H7 (cell line): ENCODE results near the gene NRXN2. TPM values are rescaled to one million over a fixed set of nuclear protein-coding genes. Genes with fewer than 3 reads are reported as not detected.
"Not testable (repeated sequence)": the region's sequence is repeated elsewhere in the genome, so short reads cannot be mapped to it uniquely, and the experiment has no call there.

Experiments
- DNase-seq: peaks from one replicate; pipeline ENCODE4 v3.0.0; 2012
- H3K27me3 ChIP-seq: 2 replicates; pipeline ENCODE4 v1.6.0; 2011; ENCODE audit warnings: mild to moderate bottlenecking, low read length; ENCODE audit not compliant: control insufficient read depth, insufficient read depth
- H3K36me3 ChIP-seq: replicated peaks from 2 replicates; pipeline ENCODE4 v1.5.1; 2011; ENCODE audit warnings: low read length; ENCODE audit not compliant: control insufficient read depth, insufficient read depth
- H3K4me3 ChIP-seq: 2 replicates; pipeline ENCODE4 v1.5.1; 2011; ENCODE audit warnings: low read depth, mild to moderate bottlenecking, control low read depth, low read length, moderate library complexity; ENCODE audit not compliant: insufficient read depth
- total RNA-seq: library from RNA; depleted of rRNA; stranded (reverse); fragments of >200 nt; shearing (Covaris generic); gene quantifications from 2 replicates; pipeline ENCODE4 v1.2.3, GENCODE V29; 2014

NRXN2 gene
- total RNA-seq, 1 experiment from 2014 or later: 1.9 TPM

GRCh38 chr11:64713781-64714363 is 9.1 kb downstream of the NRXN2 start:
- DNase-seq: peak; percentile 85
- no peaks in the 10 kb centered on the region for H3K36me3 ChIP-seq
- H3K4me3 ChIP-seq: peak overlapping the region; percentile 22; the same call in 1 of the 2 replicates
- peaks cover 55% of the 10 kb centered on the region for H3K27me3 ChIP-seq

- peak overlapping the region; percentile 34 for H3K4me3 ChIP-seq
- DNase-seq: peak; percentile 80
- peaks cover 55% of the 10 kb centered on the region for H3K27me3 ChIP-seq
- H3K36me3 ChIP-seq: no peaks in the 10 kb centered on the region
These were observed 9.8 kb downstream of the NRXN2 start for GRCh38 chr11:64713016-64713707.

- Histone ChIP-seq H3K4me3 (peak overlapping the region; percentile 34), H3K27me3 (peaks cover 55% of the 10 kb centered on the region), H3K36me3 (no peaks in the 10 kb centered on the region)
- peak; percentile 76 for DNase-seq
These were observed 10.5 kb downstream of the NRXN2 start for GRCh38 chr11:64712430-64713015.

- peak; percentile 77 for DNase-seq
- Histone ChIP-seq H3K4me3 (peak overlapping the region; percentile 35; the same call in 1 of the 2 replicates), H3K36me3 (no peaks in the 10 kb centered on the region), H3K27me3 (peaks cover 53% of the 10 kb centered on the region)
These were observed 11.0 kb downstream of the NRXN2 start for GRCh38 chr11:64711956-64712362.

GRCh38 chr11:64711138-64711955 is 11.7 kb downstream of the NRXN2 start:
- peak overlapping the region; percentile 35; the same call in 1 of the 2 replicates for H3K4me3 ChIP-seq
- H3K27me3 ChIP-seq: peaks cover 47% of the 10 kb centered on the region
- DNase-seq: peak; percentile 98

GRCh38 chr11:64710418-64711137 is 12.4 kb downstream of the NRXN2 start:
- no peak for DNase-seq
- H3K36me3 ChIP-seq: no peaks in the 10 kb centered on the region
- peak overlapping the region; percentile 35; the same call in 1 of the 2 replicates for H3K4me3 ChIP-seq
- peaks cover 42% of the 10 kb centered on the region for H3K27me3 ChIP-seq

More at GRCh38 chr11:64711138-64711955, 11.7 kb downstream of the NRXN2 start:
- H3K36me3 ChIP-seq: no peaks in the 10 kb centered on the region

- H3K27me3 ChIP-seq: peaks cover 2% of the 10 kb centered on the region; the same call in 1 of the 2 replicates
- H3K36me3 ChIP-seq: no peaks in the 10 kb centered on the region
- DNase-seq: no peak
- H3K4me3 ChIP-seq: no peak overlapping the region
These were observed 17.5 kb downstream of the NRXN2 start for GRCh38 chr11:64705501-64705900.

- H3K36me3 ChIP-seq: no peaks in the 10 kb centered on the region
These were observed 19.9 kb downstream of the NRXN2 start for GRCh38 chr11:64703048-64703447.

GRCh38 chr11:64701956-64702355 is 21.0 kb downstream of the NRXN2 start:
- H3K27me3 ChIP-seq, DNase-seq, H3K4me3 ChIP-seq, H3K36me3 ChIP-seq: not testable (repeated sequence)

More at GRCh38 chr11:64703048-64703447, 19.9 kb downstream of the NRXN2 start:
- peaks cover 2% of the 10 kb centered on the region; the same call in 1 of the 2 replicates for H3K27me3 ChIP-seq
- no peak for DNase-seq
- no peak overlapping the region for H3K4me3 ChIP-seq

GRCh38 chr11:64698427-64698826 is 24.6 kb downstream of the NRXN2 start:
- Histone ChIP-seq H3K4me3 (no peak overlapping the region), H3K36me3 (no peaks in the 10 kb centered on the region), H3K27me3 (peaks cover 3% of the 10 kb centered on the region; the same call in 1 of the 2 replicates)
- no peak for DNase-seq

GRCh38 chr11:64697663-64698375 is 25.2 kb downstream of the NRXN2 start:
- Histone ChIP-seq H3K27me3 (peaks cover 3% of the 10 kb centered on the region; the same call in 1 of the 2 replicates), H3K4me3 (no peak overlapping the region), H3K36me3 (no peaks in the 10 kb centered on the region)
- DNase-seq: no peak

GRCh38 chr11:64696045-64696444 is 27.0 kb downstream of the NRXN2 start:
- no peak overlapping the region for H3K4me3 ChIP-seq
- no peak for DNase-seq
- H3K27me3 ChIP-seq: peaks cover 8% of the 10 kb centered on the region
- no peaks in the 10 kb centered on the region for H3K36me3 ChIP-seq

- no peaks in the 10 kb centered on the region for H3K36me3 ChIP-seq
- DNase-seq: no peak
- no peak overlapping the region for H3K4me3 ChIP-seq
- peaks cover 8% of the 10 kb centered on the region for H3K27me3 ChIP-seq
These were observed 27.4 kb downstream of the NRXN2 start for GRCh38 chr11:64695548-64695947.
